ENCODE data around the gene UBXN6. TPM values are rescaled to one million over a fixed set of nuclear protein-coding genes. Genes with fewer than 3 reads are reported as not detected.

UBXN6 gene
- total RNA-seq, 2 experiments from 2014 or later = 54.5 to 58.4 TPM

DNA sequence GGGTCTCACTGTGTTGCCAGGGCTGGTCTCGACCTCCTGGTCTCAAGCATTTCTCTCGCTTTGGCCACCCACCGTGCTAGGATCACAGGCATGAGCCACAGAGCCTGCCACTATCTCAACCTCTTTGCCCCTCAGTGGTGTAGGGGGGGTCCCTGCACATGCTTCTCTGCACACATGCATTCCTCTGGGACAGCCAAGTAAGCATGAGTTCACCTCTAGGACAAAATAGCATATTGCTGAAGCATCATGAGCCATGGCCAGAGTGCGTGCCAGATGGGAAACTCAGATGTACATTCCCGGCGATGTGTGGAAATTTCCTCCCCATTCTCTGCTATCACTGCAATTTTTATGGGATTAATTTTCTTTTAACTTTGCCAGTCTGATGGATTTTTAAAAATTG lies 32.1 kb downstream of the UBXN6 start:
- ChIA-PET POLR2A (no interaction called here), CTCF (no interaction called here)
- DNase-seq (no peak), ATAC-seq (ENCODE audit: poor library complexity) (no peak)
- no peak overlapping the region for H3K4me3 ChIP-seq (ENCODE audit: low read length)
- no peaks in the 10 kb centered on the region for H3K4me1 ChIP-seq (ENCODE audit: insufficient read depth, low read length)
- peaks cover 17% of the 10 kb centered on the region for H3K36me3 ChIP-seq (ENCODE audit: insufficient read depth, low read length)
- H3K27me3 ChIP-seq (ENCODE audit: control insufficient read depth in 1 of 2, insufficient read depth in 2 of 2, low read length in 2 of 2) = no peaks in the 10 kb centered on the region
- H3K36me3 Mint-ChIP-seq (ENCODE audit: low read depth) = peaks cover 31% of the 10 kb centered on the region
- H3K27me3 Mint-ChIP-seq = no peaks in the 10 kb centered on the region
- H3K27ac Mint-ChIP-seq = no peak overlapping the region
- TF ChIP-seq, protein P1, sequence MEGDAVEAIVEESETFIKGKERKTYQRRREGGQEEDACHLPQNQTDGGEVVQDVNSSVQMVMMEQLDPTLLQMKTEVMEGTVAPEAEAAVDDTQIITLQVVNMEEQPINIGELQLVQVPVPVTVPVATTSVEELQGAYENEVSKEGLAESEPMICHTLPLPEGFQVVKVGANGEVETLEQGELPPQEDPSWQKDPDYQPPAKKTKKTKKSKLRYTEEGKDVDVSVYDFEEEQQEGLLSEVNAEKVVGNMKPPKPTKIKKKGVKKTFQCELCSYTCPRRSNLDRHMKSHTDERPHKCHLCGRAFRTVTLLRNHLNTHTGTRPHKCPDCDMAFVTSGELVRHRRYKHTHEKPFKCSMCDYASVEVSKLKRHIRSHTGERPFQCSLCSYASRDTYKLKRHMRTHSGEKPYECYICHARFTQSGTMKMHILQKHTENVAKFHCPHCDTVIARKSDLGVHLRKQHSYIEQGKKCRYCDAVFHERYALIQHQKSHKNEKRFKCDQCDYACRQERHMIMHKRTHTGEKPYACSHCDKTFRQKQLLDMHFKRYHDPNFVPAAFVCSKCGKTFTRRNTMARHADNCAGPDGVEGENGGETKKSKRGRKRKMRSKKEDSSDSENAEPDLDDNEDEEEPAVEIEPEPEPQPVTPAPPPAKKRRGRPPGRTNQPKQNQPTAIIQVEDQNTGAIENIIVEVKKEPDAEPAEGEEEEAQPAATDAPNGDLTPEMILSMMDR (IDR thresholded peaks at IDR 0.05) = no peak
- no peaks in the 10 kb centered on the region for H3K4me1 Mint-ChIP-seq (ENCODE audit: low read depth)
- no peaks in the 10 kb centered on the region for H3K9me3 ChIP-seq (ENCODE audit: control insufficient read depth in 1 of 2, insufficient read depth in 1 of 2, low read length in 2 of 2)
- no peak overlapping the region for H3K27ac ChIP-seq (ENCODE audit: low read depth in 1 of 2, low read length in 2 of 2)
- H3K4me3 Mint-ChIP-seq = no peak overlapping the region
- H3K9me3 Mint-ChIP-seq = no peaks in the 10 kb centered on the region
- intact Hi-C loops (cut with DNase I, micrococcal nuclease) = no loop called here

DNA sequence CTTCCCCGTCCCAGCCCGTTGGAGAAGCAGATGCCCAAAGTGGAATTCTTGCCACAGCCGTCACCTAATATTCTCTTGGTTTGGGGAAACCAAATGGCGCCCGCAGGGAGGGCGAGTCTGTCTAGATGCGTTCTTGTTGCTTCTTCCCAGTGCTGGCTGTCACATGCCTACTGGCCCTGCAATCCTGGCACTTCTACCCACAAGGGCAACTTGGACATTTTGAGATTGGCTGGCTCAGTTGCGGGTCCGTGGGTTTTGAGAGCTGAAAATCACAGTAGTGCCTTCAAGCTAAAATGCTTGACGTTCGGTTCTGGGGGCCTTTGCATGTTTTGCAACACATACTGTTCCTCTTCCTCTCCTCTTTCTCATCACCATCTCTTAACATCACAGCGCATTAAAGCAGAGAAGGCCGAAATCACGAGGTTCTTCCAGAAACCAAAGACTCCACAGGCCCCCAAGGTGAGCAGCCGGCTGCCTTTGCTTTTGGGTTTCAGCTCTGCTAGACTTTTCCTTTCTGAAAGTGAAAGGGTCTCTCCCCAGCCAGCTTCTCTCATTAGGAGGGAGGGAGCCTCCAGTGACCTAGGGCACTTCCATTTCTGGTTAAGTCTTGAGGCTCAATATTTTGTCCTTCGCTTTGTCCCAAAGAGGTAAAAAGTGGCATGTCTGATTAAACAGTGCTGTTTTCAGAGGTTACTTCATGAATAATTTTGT lies 34.0 kb downstream of the UBXN6 start:
- H3K9me3 Mint-ChIP-seq = no peaks in the 10 kb centered on the region
- Histone ChIP-seq H3K27ac (ENCODE audit: low read depth in 1 of 2, low read length in 2 of 2) (no peak overlapping the region), H3K4me3 (ENCODE audit: low read length) (no peak overlapping the region), H3K4me1 (ENCODE audit: insufficient read depth, low read length) (no peaks in the 10 kb centered on the region), H3K27me3 (ENCODE audit: control insufficient read depth in 1 of 2, insufficient read depth in 2 of 2, low read length in 2 of 2) (no peaks in the 10 kb centered on the region), H3K36me3 (ENCODE audit: insufficient read depth, low read length) (peaks cover 8% of the 10 kb centered on the region), H3K9me3 (ENCODE audit: control insufficient read depth in 1 of 2, insufficient read depth in 1 of 2, low read length in 2 of 2) (no peaks in the 10 kb centered on the region)
- TF ChIP-seq, protein P1 (IDR thresholded peaks at IDR 0.05) = no peak
- no peaks in the 10 kb centered on the region for H3K4me1 Mint-ChIP-seq (ENCODE audit: low read depth)
- ATAC-seq (ENCODE audit: poor library complexity) = no peak
- H3K27me3 Mint-ChIP-seq = no peaks in the 10 kb centered on the region
- peaks cover 22% of the 10 kb centered on the region for H3K36me3 Mint-ChIP-seq (ENCODE audit: low read depth)
- H3K27ac Mint-ChIP-seq = no peak overlapping the region
- CTCF ChIA-PET = no interaction called here
- no peak overlapping the region for H3K4me3 Mint-ChIP-seq
- intact Hi-C loops (cut with DNase I, micrococcal nuclease) = no loop called here
- no peak for DNase-seq
- POLR2A ChIA-PET = no interaction called here

DNA sequence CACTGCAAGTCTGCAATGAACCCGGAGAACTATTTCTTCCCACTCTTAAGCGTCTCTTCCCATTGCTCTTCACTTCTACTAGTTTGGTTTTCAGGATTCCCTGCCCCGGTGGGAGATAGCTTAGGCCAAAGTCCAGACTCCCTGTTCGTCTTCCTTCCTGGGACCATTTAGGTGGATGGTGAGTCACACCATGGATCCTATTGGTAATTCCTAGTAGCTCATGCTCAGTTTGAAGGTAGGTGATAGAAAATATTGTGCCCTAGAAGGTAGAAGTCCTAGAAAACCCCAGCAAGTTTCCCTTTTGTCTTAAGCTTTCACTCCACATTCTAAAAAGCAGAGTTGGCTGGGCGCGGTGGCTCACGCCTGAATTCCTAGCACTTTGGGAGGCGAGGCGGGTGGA lies 41.3 kb downstream of the UBXN6 start:
- no peaks in the 10 kb centered on the region for H3K4me1 ChIP-seq (ENCODE audit: insufficient read depth, low read length)
- ChIA-PET CTCF (no interaction called here), POLR2A (no interaction called here)
- no peaks in the 10 kb centered on the region for H3K9me3 ChIP-seq (ENCODE audit: control insufficient read depth in 1 of 2, insufficient read depth in 1 of 2, low read length in 2 of 2)
- no peak overlapping the region for H3K4me3 ChIP-seq (ENCODE audit: low read length)
- no peak for ATAC-seq (ENCODE audit: poor library complexity)
- Mint-ChIP-seq H3K4me3 (no peak overlapping the region), H3K9me3 (no peaks in the 10 kb centered on the region), H3K27ac (no peak overlapping the region), H3K4me1 (ENCODE audit: low read depth) (no peaks in the 10 kb centered on the region), H3K27me3 (no peaks in the 10 kb centered on the region), H3K36me3 (ENCODE audit: low read depth) (peaks cover 20% of the 10 kb centered on the region)
- H3K27ac ChIP-seq (ENCODE audit: low read depth in 1 of 2, low read length in 2 of 2) = no peak overlapping the region
- intact Hi-C loops (cut with DNase I, micrococcal nuclease) = no loop called here
- DNase-seq = no peak
- no peaks in the 10 kb centered on the region for H3K27me3 ChIP-seq (ENCODE audit: control insufficient read depth in 1 of 2, insufficient read depth in 2 of 2, low read length in 2 of 2)
- peaks cover 3% of the 10 kb centered on the region for H3K36me3 ChIP-seq (ENCODE audit: insufficient read depth, low read length)
- TF ChIP-seq, protein P1 (IDR thresholded peaks at IDR 0.05) = no peak
